GM21723 (cell line): Measurements from ENCODE around the gene SPPL2B.
A peak's percentile ranks its signal among the peaks of the same experiment; 100 is the strongest.
"Not testable (repeated sequence)": the region's sequence is repeated elsewhere in the genome, so short reads cannot be mapped to it uniquely, and the experiment has no call there.

Experiments
- ATAC-seq: cut with Tn5 transposase; IDR thresholded peaks from one replicate; pipeline ENCODE4 v1.9.1; 2021; ENCODE audit warnings: mild to moderate bottlenecking, moderate library complexity; ENCODE audit not compliant: unreplicated experiment

SPPL2B gene

DNA sequence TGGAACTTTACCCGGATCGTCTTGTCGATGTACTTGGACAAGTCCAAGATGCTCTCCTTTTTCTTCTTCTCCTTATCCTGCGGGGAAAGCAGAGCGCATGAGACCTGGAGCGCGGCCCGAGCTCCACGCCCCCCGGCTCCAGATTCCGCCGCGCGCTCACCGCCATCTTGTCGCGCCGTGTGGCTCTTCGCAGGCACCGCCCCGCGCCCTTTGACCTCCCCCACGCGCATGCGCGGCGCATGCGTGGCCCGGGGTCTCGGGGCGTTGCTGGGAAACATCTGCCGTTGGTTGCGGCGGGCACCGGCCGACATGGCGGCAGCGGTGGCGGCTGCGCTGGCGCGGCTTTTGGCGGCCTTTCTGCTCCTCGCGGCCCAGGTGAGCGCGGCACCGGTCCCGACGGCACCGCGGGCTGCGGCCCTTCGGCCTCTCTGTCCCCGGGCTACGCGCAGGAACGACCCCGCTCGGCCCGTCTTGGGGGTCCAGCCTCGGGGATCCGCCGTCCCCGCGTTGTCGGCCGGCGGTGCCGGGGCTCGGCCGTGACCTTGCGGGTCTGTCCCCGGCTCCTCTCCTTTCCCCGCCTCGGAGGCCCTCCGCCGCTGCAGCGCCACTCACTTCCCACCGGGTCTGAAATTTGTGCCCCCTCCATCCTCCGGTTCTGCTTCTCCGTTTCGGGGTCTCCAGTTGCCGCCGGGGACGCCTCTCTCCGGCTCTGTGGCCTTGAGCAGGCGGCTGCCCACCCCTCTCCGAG lies at the start of gene SPPL2B, which contains the start of gene LSM7:
TSS of gene SPPL2B (plus strand) at position 284 of the 748 bp plus-strand sequence. CDS start at position 310, 26 bp downstream.
TSS of gene LSM7 (minus strand) at position 186 of the 748 bp plus-strand sequence. CDS start at position 166, 20 bp downstream.
- peak; percentile 47 for ATAC-seq

DNA sequence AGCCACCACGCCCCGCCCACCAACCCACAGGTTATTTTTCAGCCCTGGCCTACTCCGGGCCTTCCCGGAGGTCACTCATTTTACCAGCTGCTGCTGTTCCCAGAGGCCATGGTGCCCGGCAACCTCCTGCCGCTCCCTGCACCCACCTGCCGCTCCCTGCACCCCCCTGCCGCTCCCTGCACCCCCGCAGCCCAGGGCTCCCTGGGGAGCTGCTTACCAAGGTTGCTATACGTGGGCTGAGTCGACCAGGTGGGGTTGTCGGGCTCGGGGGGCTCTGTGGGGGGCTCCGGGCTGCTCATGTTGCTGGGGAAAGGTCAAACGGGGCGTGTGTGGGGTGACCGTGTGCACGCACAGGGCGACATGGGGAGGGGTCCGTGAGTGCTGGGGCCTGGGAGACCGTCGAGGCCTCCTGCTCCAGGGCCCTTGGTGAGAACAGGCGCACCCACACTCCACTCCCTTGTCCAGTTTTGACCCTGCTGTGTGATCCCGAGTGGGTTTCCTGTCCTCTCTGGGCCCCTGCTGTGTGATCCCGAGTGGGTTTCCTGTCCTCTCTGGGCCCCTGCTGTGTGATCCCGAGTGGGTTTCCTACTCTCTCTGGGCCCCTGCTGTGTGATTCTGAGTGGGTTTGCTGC lies 47.7 kb upstream of the SPPL2B start:
- ATAC-seq, result no peak

DNA sequence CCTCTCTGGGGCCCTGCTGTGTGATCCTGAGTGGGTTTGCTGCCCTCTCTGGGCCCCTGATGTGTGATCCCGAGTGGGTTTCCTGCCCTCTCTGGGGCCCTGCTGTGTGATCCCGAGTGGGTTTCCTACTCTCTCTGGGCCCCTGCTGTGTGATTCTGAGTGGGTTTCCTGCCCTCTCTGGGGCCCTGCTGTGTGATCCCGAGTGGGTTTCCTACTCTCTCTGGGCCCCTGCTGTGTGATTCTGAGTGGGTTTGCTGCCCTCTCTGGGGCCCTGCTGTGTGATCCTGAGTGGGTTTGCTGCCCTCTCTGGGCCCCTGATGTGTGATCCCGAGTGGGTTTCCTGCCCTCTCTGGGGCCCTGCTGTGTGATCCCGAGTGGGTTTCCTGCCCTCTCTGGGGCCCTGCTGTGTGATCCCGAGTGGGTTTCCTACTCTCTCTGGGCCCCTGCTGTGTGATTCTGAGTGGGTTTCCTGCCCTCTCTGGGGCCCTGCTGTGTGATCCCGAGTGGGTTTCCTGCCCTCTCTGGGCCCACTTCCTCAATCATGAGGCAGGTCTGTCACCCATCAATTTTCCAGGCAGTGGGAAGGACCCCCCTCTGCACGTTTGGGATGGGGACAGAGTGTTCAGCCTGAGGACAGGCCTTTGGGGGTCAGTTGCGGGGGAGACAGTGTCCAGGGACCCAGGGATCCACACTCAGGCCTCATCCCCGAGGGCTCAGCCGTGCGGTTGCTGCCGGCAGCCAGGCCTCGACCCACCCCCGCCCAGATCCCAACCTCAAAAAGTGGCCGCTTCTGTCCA lies 47.0 kb upstream of the SPPL2B start:
- ATAC-seq, result not testable (repeated sequence)

GRCh38 chr19:2282062-2282861 lies 46.2 kb upstream of the SPPL2B start, which contains the start of gene PEAK3:
TSS of gene PEAK3 (minus strand) at chr19:2282175. CDS start at chr19:2280931, 1,244 bp downstream.
- no peak for ATAC-seq

- no peak for ATAC-seq
Measured at GRCh38 chr19:2282862-2283237, 45.6 kb upstream of the SPPL2B start.

DNA sequence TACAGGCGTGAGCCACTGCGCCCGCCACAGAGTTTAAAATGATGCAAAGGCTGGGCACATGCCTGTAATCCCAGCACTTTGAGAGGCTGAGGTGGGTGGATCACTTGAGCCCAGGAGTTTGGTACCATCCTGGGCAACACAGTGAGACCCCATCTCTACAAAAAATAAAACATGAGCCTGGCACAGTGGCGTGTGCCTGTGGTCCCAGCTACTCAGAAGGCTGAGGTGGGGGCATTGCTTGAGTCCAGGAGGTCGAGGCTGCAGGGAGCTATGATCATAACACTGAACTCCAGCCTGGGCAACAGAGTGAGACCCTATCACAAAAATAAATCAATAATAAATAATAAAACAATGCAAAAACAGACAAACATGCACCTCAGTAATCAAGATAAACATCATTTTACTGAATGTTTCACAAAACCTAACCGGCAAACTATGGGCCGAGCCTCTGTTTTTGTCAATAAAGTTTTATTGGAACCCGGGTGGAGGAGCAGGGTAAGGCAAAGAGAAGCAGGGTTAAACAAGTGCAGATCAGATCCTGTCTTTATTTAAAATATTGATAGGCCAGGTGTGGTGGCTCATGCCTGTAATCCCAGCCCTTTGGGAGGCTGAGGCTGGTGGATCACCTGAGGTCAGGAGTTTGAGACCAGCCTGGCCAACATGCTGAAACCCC lies 44.5 kb upstream of the SPPL2B start:
- ATAC-seq, result no peak

DNA sequence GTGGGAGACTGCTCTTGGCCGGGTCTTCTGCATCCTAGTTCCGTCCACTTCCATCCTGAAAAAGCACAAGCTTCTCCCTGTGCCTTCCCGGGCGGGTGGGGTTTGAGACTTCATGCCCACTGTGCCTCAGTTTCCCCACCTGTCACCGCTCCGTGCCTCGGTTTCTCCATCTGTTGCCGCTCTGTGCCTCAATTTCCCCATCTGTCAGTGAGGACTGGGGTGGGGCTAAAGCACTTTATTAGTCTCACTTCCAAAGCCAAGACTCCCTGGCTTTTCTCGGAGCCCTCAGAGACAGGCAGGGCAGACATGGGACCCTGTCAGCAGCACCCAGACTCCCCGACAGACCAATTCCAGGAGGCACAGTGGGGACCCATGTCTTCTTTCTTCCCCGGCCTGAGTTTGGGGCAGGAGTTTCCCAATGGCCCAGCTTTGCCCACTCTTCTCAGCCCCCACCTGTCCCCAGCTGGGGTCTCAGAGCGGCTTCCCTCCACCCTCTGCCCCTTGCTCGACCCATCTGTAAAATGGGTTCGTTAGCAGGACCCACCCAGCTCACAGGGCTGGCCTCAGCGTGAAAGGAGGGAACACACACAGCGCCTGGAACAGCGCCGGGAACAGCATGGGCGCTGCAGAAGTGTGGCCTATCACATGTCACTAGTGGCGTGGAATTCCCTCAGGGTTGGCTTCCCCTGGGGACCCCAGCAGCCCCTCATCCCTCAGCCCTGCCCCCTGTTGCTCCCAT lies 41.9 kb upstream of the SPPL2B start:
- no peak for ATAC-seq

GRCh38 chr19:2287585-2288337 lies 40.7 kb upstream of the SPPL2B start:
- ATAC-seq, result no peak

GRCh38 chr19:2288338-2288817 lies 40.1 kb upstream of the SPPL2B start:
- ATAC-seq, result no peak

DNA sequence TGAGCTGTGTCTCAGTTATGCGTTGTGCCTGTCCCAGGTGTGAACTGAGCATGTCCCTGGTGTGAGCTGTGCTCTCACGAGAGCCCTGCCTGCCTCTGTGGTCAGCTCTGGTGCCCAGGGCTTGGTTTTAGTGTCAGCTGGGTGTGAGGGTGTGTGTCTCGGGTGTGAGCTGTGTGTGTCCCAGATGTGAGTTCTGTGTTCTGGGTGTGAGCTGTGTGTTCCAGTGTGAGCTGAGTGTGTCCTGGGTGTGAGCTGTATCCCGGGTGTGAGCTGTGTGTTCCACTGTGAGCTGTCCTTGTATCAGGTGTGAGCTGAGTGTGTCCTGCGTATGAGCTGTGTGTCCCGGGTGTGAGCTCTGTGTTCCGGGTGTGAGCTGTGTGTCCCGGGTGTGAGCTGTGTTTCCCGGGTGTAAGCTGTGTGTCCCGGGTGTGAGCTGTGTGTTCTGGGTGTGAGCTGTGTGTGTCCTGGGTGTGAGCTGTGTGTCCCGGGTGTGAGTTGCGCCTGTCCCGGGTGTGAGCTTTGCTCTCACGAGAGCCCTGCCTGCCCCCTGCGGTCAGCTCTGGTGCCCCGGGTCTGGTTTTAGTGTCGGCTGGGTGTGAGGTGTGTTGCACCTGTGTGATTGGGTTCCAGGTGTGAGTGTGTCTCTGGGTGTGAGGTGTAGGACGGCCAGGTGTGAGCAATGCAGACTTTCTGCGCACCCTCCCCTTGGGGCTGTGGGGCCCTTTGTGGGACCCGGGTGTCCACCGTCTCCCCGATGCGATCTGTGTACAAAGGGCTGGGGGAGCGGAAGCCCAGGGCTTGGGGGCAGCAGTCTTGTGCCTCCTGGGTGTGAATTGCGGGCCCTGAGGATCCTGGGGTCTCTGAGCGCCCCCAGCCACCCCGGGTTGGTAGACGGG lies 39.4 kb upstream of the SPPL2B start:
- no peak for ATAC-seq

- ATAC-seq, result no peak
Measured at GRCh38 chr19:2289714-2290435, 38.6 kb upstream of the SPPL2B start.

GRCh38 chr19:2290441-2291184 lies 37.9 kb upstream of the SPPL2B start:
- no peak for ATAC-seq

- no peak for ATAC-seq
Measured at GRCh38 chr19:2291185-2291751, 37.2 kb upstream of the SPPL2B start.

DNA sequence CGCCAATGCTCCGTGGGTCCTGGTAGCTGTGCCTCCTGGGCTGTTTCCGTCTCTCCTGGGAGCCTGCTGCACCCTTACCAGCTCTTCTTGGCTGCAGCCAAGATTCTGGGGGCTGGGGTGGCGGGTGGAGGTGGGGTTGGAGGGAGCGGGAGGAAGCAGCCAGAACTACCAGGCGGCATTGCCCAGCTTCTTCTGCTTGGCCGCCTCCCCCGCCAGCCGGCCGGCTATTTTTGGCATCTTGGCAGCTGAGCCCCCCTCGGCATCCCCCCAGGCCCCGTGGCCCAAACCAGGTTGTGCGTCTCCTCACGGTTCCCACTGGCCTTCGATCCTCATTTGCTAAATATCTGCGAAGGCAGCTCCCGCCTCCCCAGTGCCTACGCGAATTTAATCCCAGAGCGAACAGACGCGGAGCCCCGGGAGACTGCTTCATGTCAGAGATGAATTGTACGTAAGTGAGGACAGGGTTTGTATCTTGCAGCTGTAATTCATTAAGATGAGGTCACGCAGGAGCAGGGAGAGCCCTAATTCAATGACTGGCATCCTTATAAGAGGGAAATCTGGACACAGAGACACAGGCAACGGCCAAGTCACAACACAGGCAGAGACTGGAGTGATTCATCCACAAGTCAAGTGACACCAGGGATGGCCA lies 33.7 kb upstream of the SPPL2B start:
- no peak for ATAC-seq

- ATAC-seq, result no peak
Measured at GRCh38 chr19:2296141-2296540, 32.3 kb upstream of the SPPL2B start.
